Keratinocyte (primary cell): ENCODE data around the gene NXPH3. TPM values are rescaled to one million over a fixed set of nuclear protein-coding genes. Genes with fewer than 3 reads are reported as not detected.

Source experiments
- DNase-seq: peaks from one replicate; pipeline ENCODE4 v3.0.0-alpha.2; 2011; ENCODE audit warnings: low read depth, missing footprints, low spot score
- FAIRE-seq: peaks from 2 replicates; lab custom pipeline; 2011; peaks lifted over from hg19 to GRCh38; lab: Jason Lieb, UNC
- H2AFZ ChIP-seq: 2 replicates; pipeline ENCODE4 v1.6.0; 2012; ENCODE audit warnings: low read length, control low read depth, inconsistent platforms; ENCODE audit not compliant: control insufficient read depth
- H3K27ac ChIP-seq: 2 replicates; pipeline ENCODE4 v1.5.1; 2011; ENCODE audit warnings: low read length; ENCODE audit not compliant: control insufficient read depth, insufficient read depth
- H3K27me3 ChIP-seq: 3 replicates; pipeline ENCODE4 v1.6.0; 2011; ENCODE audit warnings: low read length; ENCODE audit not compliant: control insufficient read depth, insufficient read depth; ENCODE audit errors: extremely low read depth
- H3K36me3 ChIP-seq, 2 experiments: 2 replicates in 1 of 2; 3 replicates in 1 of 2; pipeline ENCODE4 v1.5.1; 2011; ENCODE audit warnings: low read length in 2 of 2, mild to moderate bottlenecking in 1 of 2; ENCODE audit not compliant: control insufficient read depth in 2 of 2, insufficient read depth in 2 of 2; ENCODE audit errors: extremely low read depth in 1 of 2
- H3K4me1 ChIP-seq: 3 replicates; pipeline ENCODE4 v1.5.1; 2011; ENCODE audit warnings: low read length; ENCODE audit not compliant: control insufficient read depth, insufficient read depth; ENCODE audit errors: extremely low read depth
- H3K4me2 ChIP-seq: 3 replicates; pipeline ENCODE4 v1.6.0; 2011; ENCODE audit warnings: low read depth, low read length; ENCODE audit not compliant: control insufficient read depth, insufficient read depth; ENCODE audit errors: extremely low read depth
- H3K4me3 ChIP-seq, 3 experiments: fragments of 200-600 bp in 1 of 3; sonication (generic) in 1 of 3; 2 replicates in 2 of 3; 3 replicates in 1 of 3; pipeline ENCODE4 v1.5.1; 2011 to 2016; ENCODE audit warnings: low read length in 3 of 3, mild to moderate bottlenecking in 3 of 3, control low read depth in 2 of 3, inconsistent platforms in 1 of 3, low read depth in 1 of 3, mixed read lengths in 1 of 3, mixed run types in 1 of 3, moderate library complexity in 1 of 3; ENCODE audit not compliant: control insufficient read depth in 2 of 3, insufficient read depth in 2 of 3; ENCODE audit errors: extremely low read depth in 1 of 3
- H3K79me2 ChIP-seq: 2 replicates; pipeline ENCODE4 v1.6.0; 2012; ENCODE audit warnings: low read length; ENCODE audit not compliant: control insufficient read depth, insufficient read depth
- H3K9ac ChIP-seq: 3 replicates; pipeline ENCODE4 v1.6.0; 2011; ENCODE audit warnings: low read length; ENCODE audit not compliant: control insufficient read depth, insufficient read depth; ENCODE audit errors: extremely low read depth
- H3K9me1 ChIP-seq: 3 replicates; pipeline ENCODE4 v1.6.0; 2011; ENCODE audit warnings: low read length; ENCODE audit not compliant: control insufficient read depth, insufficient read depth; ENCODE audit errors: extremely low read depth
- H3K9me3 ChIP-seq: 2 replicates; pipeline ENCODE4 v1.5.1; 2012; ENCODE audit warnings: low read depth, low read length; ENCODE audit not compliant: control insufficient read depth
- H4K20me1 ChIP-seq: 3 replicates; pipeline ENCODE4 v1.6.0; 2011; ENCODE audit warnings: low read length; ENCODE audit not compliant: control insufficient read depth, insufficient read depth; ENCODE audit errors: extremely low read depth
- CTCF ChIP-seq, 3 experiments: IDR thresholded peaks in 1 of 3; conservative IDR thresholded peaks in 1 of 3; optimal IDR thresholded peaks in 1 of 3; 2 replicates in 2 of 3; 3 replicates in 1 of 3; pipeline versions ENCODE3 to v1.5.1; 2011; ENCODE audit warnings: low read length in 3 of 3, mild to moderate bottlenecking in 3 of 3, moderate library complexity in 2 of 3, control low read depth in 1 of 3, inconsistent platforms in 1 of 3; ENCODE audit not compliant: insufficient read depth in 2 of 3; ENCODE audit errors: extremely low read depth in 1 of 3
- EZH2 ChIP-seq: IDR thresholded peaks from one replicate; pipeline ENCODE4 v1.6.1; 2012; ENCODE audit warnings: inconsistent platforms, mild to moderate bottlenecking, low read length, moderate library complexity
- dilution Hi-C: fragments of 300-500 bp; cut with MboI; formaldehyde crosslinking; loops from one replicate; pipeline ENCODE4 v1.7.0; 2020; ENCODE audit warnings: low sequenced_read_pairs; ENCODE audit not compliant: extremely low pct_ligation_motif_present
- polyA plus RNA-seq, 5 experiments: library from polyadenylated mRNA; depleted of rRNA in 3 of 5; stranded (reverse) in 3 of 5; stranded (forward) in 1 of 5; unstranded in 1 of 5; fragments of >200 nt; gene quantifications; 1 replicate in 1 of 5; 2 replicates in 3 of 5; 3 replicates in 1 of 5; pipeline versions ENCODE4 v1.2.1 to v1.2.3, GENCODE V29; 2011 to 2012; ENCODE audit warnings: missing spikeins in 2 of 5, low read depth in 1 of 5, low replicate concordance in 1 of 5

Gene NXPH3
- polyA plus RNA-seq, 1 donor (not counting 4 experiments of a cell fraction or from before 2014, with no cell fraction given): 0.12 TPM

- Histone ChIP-seq H4K20me1 (no peaks in the 10 kb centered on the region), H2AFZ (no peak overlapping the region), H3K9me1 (no peaks in the 10 kb centered on the region), H3K4me2 (no peak overlapping the region), H3K4me1 (no peaks in the 10 kb centered on the region), H3K27me3 (no peaks in the 10 kb centered on the region), H3K36me3 (peaks cover 5 to 7% of the 10 kb centered on the region in 2 experiments), H3K79me2 (no peaks in the 10 kb centered on the region), H3K27ac (no peak overlapping the region), H3K9ac (no peak overlapping the region), H3K4me3 (no peak overlapping the region), H3K9me3 (no peaks in the 10 kb centered on the region)
- dilution Hi-C loops: no loop called here
- no peak for FAIRE-seq
- no peak for DNase-seq
- TF ChIP-seq CTCF (optimal IDR thresholded peaks at IDR 0.05 in 1 of 3, IDR thresholded peaks at IDR 0.05 in 1 of 3, conservative IDR thresholded peaks at IDR 0.05 in 1 of 3; ENCODE audit: extremely low read depth in 1 of 3, insufficient read depth in 2 of 3, low read length in 3 of 3): no peak
- TF ChIP-seq EZH2: no peak
These were observed 35.4 kb downstream of the NXPH3 start for GRCh38 chr17:49610883-49611584.

GRCh38 chr17:49612726-49613125, 37.1 kb downstream of the NXPH3 start:
- H3K4me2 ChIP-seq: no peak overlapping the region
- no peaks in the 10 kb centered on the region for H4K20me1 ChIP-seq
- H3K79me2 ChIP-seq: no peaks in the 10 kb centered on the region
- H3K9ac ChIP-seq: no peak overlapping the region
- no peaks in the 10 kb centered on the region for H3K9me3 ChIP-seq
- no peaks in the 10 kb centered on the region for H3K9me1 ChIP-seq
- H3K27ac ChIP-seq: no peak overlapping the region
- H3K4me3 ChIP-seq: no peak overlapping the region
- no peaks in the 10 kb centered on the region for H3K27me3 ChIP-seq
- H3K4me1 ChIP-seq: peaks cover 10% of the 10 kb centered on the region
- DNase-seq: no peak
- no peak overlapping the region for H2AFZ ChIP-seq
- H3K36me3 ChIP-seq: peaks cover 5 to 7% of the 10 kb centered on the region in 2 experiments
- peak; percentile 13 for FAIRE-seq
- dilution Hi-C loops: no loop called here
- no peak for TF ChIP-seq CTCF (optimal IDR thresholded peaks at IDR 0.05 in 1 of 3, IDR thresholded peaks at IDR 0.05 in 1 of 3, conservative IDR thresholded peaks at IDR 0.05 in 1 of 3; ENCODE audit: extremely low read depth in 1 of 3, insufficient read depth in 2 of 3, low read length in 3 of 3)
- no peak for TF ChIP-seq EZH2
